Stimulated activated naive CD8-positive, alpha-beta T cell treated with anti-CD3 and anti-CD28 coated beads, Interleukin-15, amount 100 ng/mL, for 72 hours (primary cell): Measurements from ENCODE around the gene KCNA10.

Experiments used
- ATAC-seq: fragments of 150-1000 bp; cut with Tn5 transposase; 2 replicates; pipeline ENCODE4 v1.10.0; 2021; ENCODE audit warnings: mild to moderate bottlenecking, moderate library complexity
- DNase-seq, 2 donors: peaks; one replicate each; pipeline ENCODE4 v3.0.0; 2021 to 2022
- H3K27ac Mint-ChIP-seq, 2 donors: one replicate each; pipeline ENCODE4 v1.8.0; 2022; ENCODE audit warnings: mild to moderate bottlenecking in 2 of 2, mixed read lengths in 2 of 2, moderate library complexity in 2 of 2
- H3K27me3 Mint-ChIP-seq: one replicate; pipeline ENCODE4 v1.8.0; 2022; ENCODE audit warnings: mixed read lengths
- H3K4me1 Mint-ChIP-seq: one replicate; pipeline ENCODE4 v1.8.0; 2022; ENCODE audit warnings: mild to moderate bottlenecking, mixed read lengths
- H3K4me3 Mint-ChIP-seq, 2 donors: one replicate each; pipeline ENCODE4 v1.8.0; 2022; ENCODE audit warnings: mild to moderate bottlenecking in 2 of 2, mixed read lengths in 2 of 2, moderate library complexity in 1 of 2
- H3K9me3 Mint-ChIP-seq, 2 donors: one replicate each; pipeline ENCODE4 v1.8.0; 2022; ENCODE audit warnings: mixed read lengths in 2 of 2

The KCNA10 gene

DNA sequence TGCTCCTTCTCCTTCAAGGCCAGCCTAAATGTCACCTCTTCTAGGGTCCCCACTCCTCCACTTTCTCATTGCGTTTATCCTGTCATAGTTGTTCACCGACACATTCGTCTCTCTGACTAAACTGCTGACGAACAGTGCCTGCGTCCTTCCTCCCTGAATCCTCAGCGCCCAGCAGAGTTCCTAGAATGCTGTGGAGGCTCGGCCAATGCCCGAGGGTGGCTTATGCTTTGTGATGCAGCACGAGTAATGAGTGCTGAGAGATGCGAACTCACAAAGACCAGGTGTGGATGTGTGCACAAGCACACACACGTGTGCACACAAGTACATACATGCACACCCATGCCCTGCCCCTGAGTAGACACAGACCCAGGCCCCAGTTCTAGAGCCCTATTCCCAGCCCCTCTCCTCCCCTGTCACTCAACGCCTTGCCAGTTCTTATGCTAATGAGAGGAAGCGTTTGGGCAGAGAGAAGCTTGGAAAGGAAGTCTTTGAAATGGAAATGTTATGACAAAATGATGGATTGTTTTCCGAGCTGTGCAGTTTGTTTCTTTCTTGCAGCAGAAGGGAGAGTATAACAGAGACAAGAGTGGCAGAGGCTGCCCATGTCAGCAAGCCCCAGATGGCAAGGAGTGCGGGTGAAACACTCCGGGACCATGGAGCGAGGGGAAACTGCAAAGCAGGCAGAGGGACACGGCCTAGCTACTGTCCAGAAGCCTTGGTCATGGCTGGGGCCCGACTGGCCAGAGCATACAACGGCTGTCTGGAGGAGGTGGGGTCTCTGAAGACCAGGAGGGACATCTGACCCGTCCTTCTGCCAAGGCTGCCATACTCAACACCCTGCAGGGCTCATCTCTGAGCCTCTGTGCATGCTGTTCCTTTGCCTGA lies 24.2 kb downstream of the KCNA10 start:
- peaks cover 6% of the 10 kb centered on the region for H3K4me1 Mint-ChIP-seq
- no peak for ATAC-seq
- no peaks in the 10 kb centered on the region for H3K27me3 Mint-ChIP-seq
- H3K4me3 Mint-ChIP-seq = no peak overlapping the region
- DNase-seq = no peak
- H3K9me3 Mint-ChIP-seq = no peaks in the 10 kb centered on the region
- peak overlapping the region in 1 of 2 donors; percentile 69 for H3K27ac Mint-ChIP-seq

- H3K27me3 Mint-ChIP-seq = no peaks in the 10 kb centered on the region
- no peak overlapping the region for H3K27ac Mint-ChIP-seq
- H3K4me1 Mint-ChIP-seq = peaks cover 6% of the 10 kb centered on the region
- H3K9me3 Mint-ChIP-seq = no peaks in the 10 kb centered on the region
- H3K4me3 Mint-ChIP-seq = no peak overlapping the region
- ATAC-seq (no peak), DNase-seq (no peak)
Observed at GRCh38 chr1:110494036-110494435, 24.9 kb downstream of the KCNA10 start.

GRCh38 chr1:110493059-110493699 lies 25.8 kb downstream of the KCNA10 start:
- Mint-ChIP-seq H3K27ac (peak overlapping the region in 1 of 2 donors; percentile 81), H3K27me3 (no peaks in the 10 kb centered on the region), H3K9me3 (no peaks in the 10 kb centered on the region), H3K4me1 (peaks cover 6% of the 10 kb centered on the region), H3K4me3 (no peak overlapping the region)
- ATAC-seq (no peak), DNase-seq (no peak)

- Mint-ChIP-seq H3K27me3 (peaks cover 6% of the 10 kb centered on the region), H3K4me3 (no peak overlapping the region), H3K27ac (no peak overlapping the region), H3K4me1 (peaks cover 6% of the 10 kb centered on the region), H3K9me3 (no peaks in the 10 kb centered on the region)
- DNase-seq (no peak), ATAC-seq (no peak)
Observed at GRCh38 chr1:110492573-110492972, 26.4 kb downstream of the KCNA10 start.

DNA sequence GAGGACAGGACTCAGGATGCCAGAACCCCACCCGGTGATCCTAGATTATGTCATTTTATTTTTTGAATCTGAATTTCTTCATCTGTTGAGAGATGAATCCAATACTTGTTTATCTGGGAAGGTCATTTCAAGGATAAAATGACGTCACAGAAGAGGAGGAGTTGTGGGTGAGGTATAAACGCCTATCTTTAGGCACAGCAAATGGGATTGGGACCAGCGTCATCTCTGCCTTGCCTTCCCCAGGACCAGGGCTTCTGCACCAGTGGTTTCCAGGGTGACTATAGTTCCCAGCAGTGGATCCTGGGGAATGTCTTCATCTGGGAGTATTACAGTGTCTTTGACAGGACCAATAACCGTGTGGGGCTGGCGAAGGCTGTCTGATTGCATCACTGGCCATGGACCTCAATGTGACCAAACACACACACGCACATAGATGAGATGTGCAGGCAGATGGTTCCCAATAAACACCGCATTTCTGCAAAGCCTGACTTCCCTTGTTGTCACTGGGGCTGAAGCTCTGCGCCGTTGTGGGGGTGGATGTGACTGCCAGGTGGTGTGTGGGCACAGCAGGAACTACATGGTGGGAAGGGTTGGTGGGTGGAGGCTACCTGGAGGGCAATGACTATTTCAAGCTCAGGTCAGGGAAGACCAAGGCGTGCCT lies 28.1 kb downstream of the KCNA10 start:
- Mint-ChIP-seq H3K27ac (no peak overlapping the region), H3K4me3 (no peak overlapping the region), H3K9me3 (no peaks in the 10 kb centered on the region), H3K27me3 (peaks cover 9% of the 10 kb centered on the region), H3K4me1 (peaks cover 6% of the 10 kb centered on the region)
- ATAC-seq = no peak
- no peak for DNase-seq

DNA sequence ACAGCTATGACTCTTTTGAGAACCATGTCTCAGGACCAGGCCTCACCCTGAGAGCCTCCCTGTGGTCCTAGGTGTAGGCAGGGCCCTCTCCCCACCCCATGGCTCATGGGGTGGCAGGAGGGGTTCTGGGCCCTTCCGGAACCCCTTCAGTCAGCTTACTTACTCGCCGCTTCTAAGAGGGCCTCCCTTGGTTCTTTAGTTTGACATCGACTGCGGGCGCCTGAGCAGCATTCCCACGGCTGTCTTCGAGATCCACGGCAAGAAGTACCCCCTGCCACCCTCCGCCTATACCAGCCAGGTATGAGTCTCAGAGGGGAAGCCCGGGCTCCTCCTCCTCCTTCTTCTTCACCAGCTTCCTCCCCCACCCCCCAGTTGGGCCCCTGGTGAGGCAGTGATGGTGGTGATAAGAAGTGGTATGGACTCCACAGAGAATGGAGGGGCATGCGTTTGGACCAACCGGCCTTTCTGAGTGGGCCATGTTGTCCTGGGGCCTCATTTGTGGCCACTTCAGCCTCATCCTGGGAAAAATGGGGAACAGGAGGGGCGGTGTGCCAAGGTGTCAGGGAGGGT lies 28.9 kb downstream of the KCNA10 start:
- DNase-seq (no peak), ATAC-seq (peak; percentile 29)
- Mint-ChIP-seq H3K27ac (no peak overlapping the region), H3K27me3 (peaks cover 12% of the 10 kb centered on the region), H3K4me1 (peaks cover 6% of the 10 kb centered on the region), H3K4me3 (no peak overlapping the region), H3K9me3 (no peaks in the 10 kb centered on the region)

GRCh38 chr1:110489406-110489805 lies 29.6 kb downstream of the KCNA10 start:
- peaks cover 6% of the 10 kb centered on the region for H3K4me1 Mint-ChIP-seq
- H3K9me3 Mint-ChIP-seq = no peaks in the 10 kb centered on the region
- peaks cover 15% of the 10 kb centered on the region for H3K27me3 Mint-ChIP-seq
- ATAC-seq = no peak
- H3K27ac Mint-ChIP-seq = no peak overlapping the region
- DNase-seq = no peak
- H3K4me3 Mint-ChIP-seq = no peak overlapping the region

GRCh38 chr1:110488867-110489266 lies 30.1 kb downstream of the KCNA10 start:
- Mint-ChIP-seq H3K4me1 (peaks cover 6% of the 10 kb centered on the region), H3K4me3 (no peak overlapping the region), H3K27ac (no peak overlapping the region), H3K27me3 (peaks cover 19% of the 10 kb centered on the region), H3K9me3 (no peaks in the 10 kb centered on the region)
- DNase-seq (no peak), ATAC-seq (no peak)

DNA sequence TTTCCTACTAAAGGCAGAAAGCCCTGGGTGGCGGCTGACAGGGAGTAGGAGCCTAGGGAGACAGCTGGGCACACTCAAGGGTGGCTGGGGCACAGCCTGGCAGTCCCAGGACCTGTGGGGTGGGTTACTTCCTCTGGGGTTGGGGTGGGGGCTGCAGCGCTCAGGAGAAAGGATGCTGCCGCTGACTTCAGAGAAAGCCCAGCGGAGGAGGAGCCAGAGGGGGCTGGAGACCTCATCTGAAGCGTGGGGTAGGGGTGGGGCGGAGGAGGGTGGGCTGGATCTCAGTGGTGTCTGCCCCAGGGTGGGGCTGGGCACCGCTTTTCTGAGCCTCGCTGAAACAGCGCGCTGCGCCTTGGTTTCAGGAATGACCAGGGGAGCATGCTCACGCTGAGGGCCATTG lies 30.8 kb downstream of the KCNA10 start:
- ATAC-seq (no peak), DNase-seq (no peak)
- Mint-ChIP-seq H3K4me3 (no peak overlapping the region), H3K4me1 (peaks cover 10% of the 10 kb centered on the region), H3K27me3 (peaks cover 26% of the 10 kb centered on the region), H3K27ac (peak overlapping the region in 1 of 2 donors; percentile 63), H3K9me3 (no peaks in the 10 kb centered on the region)

DNA sequence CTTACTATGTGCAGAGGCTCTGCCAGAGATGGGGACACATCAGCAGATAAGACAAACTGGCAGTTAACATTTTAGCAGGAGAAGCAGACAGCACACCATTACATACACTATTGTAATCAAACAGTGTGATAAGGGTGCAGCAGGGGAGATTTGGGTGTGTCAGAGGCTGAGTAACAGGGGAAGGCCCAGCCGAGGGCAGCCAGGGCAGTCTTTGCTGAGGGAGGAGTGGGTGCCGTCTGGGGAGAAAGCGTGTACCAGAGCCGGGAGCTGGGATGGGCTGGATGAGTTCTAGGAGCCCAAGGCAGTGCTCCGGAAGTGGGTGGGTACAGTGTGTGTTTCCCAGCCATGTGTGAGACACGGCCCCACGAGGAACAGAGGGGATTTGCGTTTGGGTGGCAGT lies 31.2 kb downstream of the KCNA10 start:
- no peak for ATAC-seq
- Mint-ChIP-seq H3K27ac (peak overlapping the region in 1 of 2 donors; percentile 63), H3K27me3 (peaks cover 30% of the 10 kb centered on the region), H3K9me3 (no peaks in the 10 kb centered on the region), H3K4me1 (peaks cover 13% of the 10 kb centered on the region), H3K4me3 (no peak overlapping the region)
- DNase-seq = no peak

DNA sequence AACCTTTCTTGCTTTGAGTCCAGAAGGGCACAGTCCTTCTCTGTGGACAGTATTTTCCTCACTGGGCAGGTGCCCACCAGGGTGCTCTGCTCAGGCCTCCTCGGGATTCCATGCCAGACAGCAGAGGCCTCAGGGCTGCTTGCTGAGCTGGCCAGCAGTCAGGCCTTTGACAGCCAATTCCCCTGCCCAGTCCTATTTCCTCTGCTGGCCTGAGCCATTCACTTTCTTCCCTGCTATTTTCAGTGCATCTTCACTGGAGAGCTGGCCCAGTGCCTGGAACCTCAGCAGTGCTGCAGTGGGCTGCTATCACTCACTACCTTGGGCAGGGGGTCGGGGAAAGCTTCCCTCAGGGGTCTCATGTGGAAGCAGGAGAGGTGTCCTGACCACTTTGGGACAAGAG lies 33.2 kb downstream of the KCNA10 start:
- Mint-ChIP-seq H3K27ac (no peak overlapping the region), H3K4me1 (peaks cover 7% of the 10 kb centered on the region), H3K4me3 (no peak overlapping the region), H3K27me3 (peaks cover 31% of the 10 kb centered on the region), H3K9me3 (no peaks in the 10 kb centered on the region)
- ATAC-seq (no peak), DNase-seq (no peak)

DNA sequence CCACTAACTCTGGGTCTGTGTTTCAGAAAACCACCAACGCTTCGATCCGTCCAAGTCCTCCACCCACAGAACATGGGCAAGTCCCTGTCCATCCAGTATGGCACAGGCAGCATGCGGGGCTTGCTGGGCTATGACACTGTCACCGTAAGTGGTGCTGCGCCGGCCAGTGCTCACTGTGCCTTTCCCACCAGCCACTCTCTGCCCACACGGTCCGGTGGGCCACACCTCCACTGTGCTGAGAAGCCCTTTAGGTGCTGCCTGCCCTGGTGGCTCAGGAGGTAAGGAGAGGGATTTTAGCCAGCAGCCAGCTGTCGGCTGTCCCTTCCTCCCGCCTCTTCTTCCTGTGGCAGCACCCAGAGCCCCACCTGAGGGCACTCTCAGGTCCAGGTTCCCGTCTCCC lies 34.2 kb downstream of the KCNA10 start:
- no peaks in the 10 kb centered on the region for H3K9me3 Mint-ChIP-seq

DNA sequence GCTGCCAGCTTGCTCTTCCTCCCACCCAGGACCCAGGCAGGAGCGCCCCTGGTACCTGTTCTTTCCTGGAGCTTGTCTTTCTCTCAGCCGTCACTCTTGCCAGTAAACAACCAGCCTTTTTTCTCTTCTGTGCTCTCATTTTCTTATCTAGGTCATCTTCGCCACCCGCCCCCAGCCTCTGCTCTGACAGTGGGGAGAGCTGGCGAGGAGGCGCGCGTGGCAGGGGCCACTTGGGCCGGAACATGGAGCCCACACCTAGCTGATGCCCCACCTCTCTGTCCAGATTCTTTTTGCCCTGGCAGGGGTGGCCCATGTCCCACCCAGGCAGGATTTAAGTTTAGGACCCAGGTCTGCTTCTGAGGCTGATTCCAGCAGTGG lies 35.7 kb downstream of the KCNA10 start:
- no peak overlapping the region for H3K27ac Mint-ChIP-seq
- DNase-seq (no peak), ATAC-seq (no peak)
- peaks cover 7% of the 10 kb centered on the region for H3K4me1 Mint-ChIP-seq
- no peak overlapping the region for H3K4me3 Mint-ChIP-seq
- H3K9me3 Mint-ChIP-seq = no peaks in the 10 kb centered on the region
- peaks cover 36% of the 10 kb centered on the region for H3K27me3 Mint-ChIP-seq

More for the DNA sequence above, 34.2 kb downstream of the KCNA10 start:
- Mint-ChIP-seq H3K27ac (no peak overlapping the region), H3K27me3 (peaks cover 35% of the 10 kb centered on the region), H3K4me3 (no peak overlapping the region), H3K4me1 (peaks cover 7% of the 10 kb centered on the region)
- DNase-seq (no peak), ATAC-seq (no peak)

DNA sequence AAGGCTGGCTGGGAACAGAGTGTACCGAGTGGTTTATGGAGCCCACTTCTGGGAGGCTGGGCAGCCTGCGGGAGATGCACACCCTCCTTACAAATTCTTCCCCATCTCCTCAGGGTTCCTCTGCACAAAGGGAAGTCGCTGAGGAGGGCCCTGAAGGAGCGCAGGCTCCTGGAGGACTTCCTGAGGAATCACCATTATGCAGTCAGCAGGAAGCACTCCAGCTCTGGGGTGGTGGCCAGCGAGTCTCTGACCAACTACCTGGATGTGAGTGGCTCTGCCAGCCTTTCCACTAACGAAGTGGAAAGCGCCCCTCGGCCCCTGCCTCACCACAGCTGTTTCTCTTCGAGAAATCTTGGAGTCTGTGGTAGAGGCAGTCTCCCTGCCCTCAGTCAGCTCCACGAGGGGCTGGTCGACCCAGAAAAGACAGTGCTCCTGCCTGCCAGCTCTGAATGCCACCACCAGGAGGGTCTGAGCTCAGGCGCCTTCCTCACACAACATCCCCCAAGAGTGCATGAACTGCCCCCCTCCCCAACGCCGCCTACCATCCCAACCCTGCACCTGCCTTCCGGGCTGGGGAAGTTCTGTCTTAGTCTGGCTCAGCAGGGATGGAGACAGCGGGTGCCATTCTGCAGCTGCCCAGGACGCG lies 36.2 kb downstream of the KCNA10 start:
- peaks cover 9% of the 10 kb centered on the region for H3K4me1 Mint-ChIP-seq
- no peak for DNase-seq
- H3K27me3 Mint-ChIP-seq = peaks cover 32% of the 10 kb centered on the region
- no peak overlapping the region for H3K4me3 Mint-ChIP-seq
- ATAC-seq = no peak
- no peaks in the 10 kb centered on the region for H3K9me3 Mint-ChIP-seq
- H3K27ac Mint-ChIP-seq = no peak overlapping the region

DNA sequence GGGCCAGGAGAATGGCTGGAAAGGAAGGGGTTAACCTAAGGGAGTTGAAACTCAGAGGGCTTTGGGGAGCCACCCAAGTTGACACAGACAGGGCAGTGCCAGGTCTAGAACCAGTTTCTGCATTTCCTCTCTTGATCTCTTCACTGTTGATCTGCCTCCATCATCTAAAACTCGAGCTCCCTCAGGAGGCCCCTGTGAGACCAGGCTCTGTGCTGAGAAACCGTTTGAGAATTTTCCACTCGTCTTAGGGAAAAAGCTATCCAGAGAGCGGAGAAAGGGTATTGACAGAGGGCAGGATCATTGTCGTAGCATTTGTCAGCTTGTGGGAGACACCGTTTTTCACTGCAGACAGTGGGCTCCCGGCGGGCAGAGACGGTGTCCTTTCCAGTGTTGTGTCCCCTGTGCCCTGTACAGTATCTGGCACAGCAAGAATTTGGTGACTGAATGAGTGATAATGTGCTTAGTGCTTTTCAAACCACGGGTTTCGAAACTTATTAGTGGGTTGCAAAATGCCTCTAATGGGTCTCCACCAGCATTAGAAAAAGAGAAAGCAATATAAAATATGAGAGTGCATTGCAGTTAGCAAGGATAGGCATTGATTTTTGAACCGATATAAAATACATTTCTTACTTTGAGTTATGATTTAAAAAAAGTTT lies 36.9 kb downstream of the KCNA10 start:
- H3K27me3 Mint-ChIP-seq = peaks cover 27% of the 10 kb centered on the region
- H3K27ac Mint-ChIP-seq = no peak overlapping the region
- H3K9me3 Mint-ChIP-seq = no peaks in the 10 kb centered on the region
- ATAC-seq (no peak), DNase-seq (no peak)
- H3K4me3 Mint-ChIP-seq = no peak overlapping the region
- peaks cover 13% of the 10 kb centered on the region for H3K4me1 Mint-ChIP-seq
